Right kidney (tissue), 1 donor: ENCODE results near the gene RFX2.
A peak's percentile ranks its signal among the peaks of the same experiment; 100 is the strongest.
"Not testable (repeated sequence)": the region's sequence is repeated elsewhere in the genome, so short reads cannot be mapped to it uniquely, and the experiment has no call there.

Experiments
- DNase-seq: peaks from one replicate; pipeline ENCODE4 v3.0.0-alpha.2; 2016

Gene RFX2

GRCh38 chr19:5971714-5972354 is 138.5 kb downstream of the RFX2 start:
- DNase-seq: no peak

GRCh38 chr19:5969476-5969875 is 140.8 kb downstream of the RFX2 start:
- no peak for DNase-seq

GRCh38 chr19:5968431-5969373 is 141.6 kb downstream of the RFX2 start:
- no peak for DNase-seq

- DNase-seq: peak; percentile 67
These were observed 142.3 kb downstream of the RFX2 start for GRCh38 chr19:5967994-5968430.

- no peak for DNase-seq
These were observed 142.7 kb downstream of the RFX2 start for GRCh38 chr19:5967571-5967970.

- DNase-seq: no peak
These were observed 143.4 kb downstream of the RFX2 start for GRCh38 chr19:5966941-5967340.

GRCh38 chr19:5966215-5966614 is 144.1 kb downstream of the RFX2 start:
- DNase-seq: no peak

- no peak for DNase-seq
These were observed 145.3 kb downstream of the RFX2 start for GRCh38 chr19:5964816-5965565.

GRCh38 chr19:5963855-5964254 is 146.4 kb downstream of the RFX2 start:
- DNase-seq: no peak

- DNase-seq: not testable (repeated sequence)
These were observed 147.0 kb downstream of the RFX2 start for GRCh38 chr19:5963259-5963658.

GRCh38 chr19:5961969-5962945 is 148.0 kb downstream of the RFX2 start:
- DNase-seq: no peak

GRCh38 chr19:5961641-5961968 is 148.7 kb downstream of the RFX2 start:
- not testable (repeated sequence) for DNase-seq

- no peak for DNase-seq
These were observed 150.0 kb downstream of the RFX2 start for GRCh38 chr19:5960005-5961001.

GRCh38 chr19:5959260-5960004 is 150.9 kb downstream of the RFX2 start:
- DNase-seq: no peak

GRCh38 chr19:5958851-5959122 is 151.5 kb downstream of the RFX2 start:
- DNase-seq: no peak

- DNase-seq: no peak
These were observed 152.0 kb downstream of the RFX2 start for GRCh38 chr19:5958074-5958850.

GRCh38 chr19:5957170-5957569 is 153.1 kb downstream of the RFX2 start:
- DNase-seq: no peak

GRCh38 chr19:5956728-5957127 is 153.6 kb downstream of the RFX2 start:
- DNase-seq: no peak

- DNase-seq: no peak
These were observed 154.0 kb downstream of the RFX2 start for GRCh38 chr19:5956323-5956722.
